Naive thymus-derived CD4-positive, alpha-beta T cell (primary cell): ENCODE results near the gene PGAM1. TPM values are rescaled to one million over a fixed set of nuclear protein-coding genes. Genes with fewer than 3 reads are reported as not detected.
"Not testable (repeated sequence)": the region's sequence is repeated elsewhere in the genome, so short reads cannot be mapped to it uniquely, and the experiment has no call there.

Source experiments
- ATAC-seq: fragments of 150-1000 bp; cut with Tn5 transposase; 2 replicates; pipeline ENCODE4 v1.10.0; 2021; ENCODE audit warnings: mild to moderate bottlenecking, moderate library complexity
- CTCF ChIA-PET: fragments of 350-600 bp; sonication (Branson Sonifier 250); formaldehyde crosslinking; loops from one replicate; lab custom pipeline; 2021; ENCODE audit warnings: antibody characterized with exemption; lab: Charles Lee
- POLR2A ChIA-PET: fragments of 350-600 bp; sonication (Branson Sonifier 250); formaldehyde crosslinking; loops from one replicate; lab custom pipeline; 2021; ENCODE audit warnings: antibody characterized with exemption, inconsistent platforms; lab: Charles Lee
- DNase-seq, 9 donors: peaks; one replicate each; pipeline versions ENCODE4 v3.0.0 to v3.0.0-alpha.2; 2020 to 2022; ENCODE audit warnings: mixed read lengths in 1 of 9
- H3K27ac ChIP-seq: one replicate; pipeline ENCODE4 v1.7.0; 2013; ENCODE audit warnings: mild to moderate bottlenecking, low read depth, low read length, moderate library complexity
- H3K27me3 ChIP-seq, 2 donors: one replicate each; pipeline ENCODE4 v1.7.0; 2013; ENCODE audit warnings: low read length in 2 of 2, mild to moderate bottlenecking in 2 of 2, moderate library complexity in 2 of 2; ENCODE audit not compliant: control insufficient read depth in 2 of 2, insufficient read depth in 2 of 2
- H3K36me3 ChIP-seq, 3 experiments: 1 replicate in 2 of 3; 2 replicates in 1 of 3; pipeline ENCODE4 v1.7.0; 2013; ENCODE audit warnings: low read length in 3 of 3, mild to moderate bottlenecking in 3 of 3, moderate library complexity in 1 of 3; ENCODE audit not compliant: insufficient read depth in 3 of 3, control insufficient read depth in 2 of 3
- H3K4me1 ChIP-seq, 2 donors: one replicate each; pipeline ENCODE4 v1.7.0; 2013; ENCODE audit warnings: low read length in 2 of 2, mild to moderate bottlenecking in 2 of 2, moderate library complexity in 1 of 2; ENCODE audit not compliant: control insufficient read depth in 2 of 2, insufficient read depth in 2 of 2
- H3K4me3 ChIP-seq: 2 replicates; pipeline ENCODE4 v1.7.0; 2013; ENCODE audit warnings: mild to moderate bottlenecking, low read length
- H3K9me3 ChIP-seq, 3 experiments: 1 replicate in 2 of 3; 2 replicates in 1 of 3; pipeline ENCODE4 v1.7.0; 2013; ENCODE audit warnings: low read length in 3 of 3; ENCODE audit not compliant: control insufficient read depth in 2 of 3
- H3K27ac Mint-ChIP-seq, 9 donors: one replicate each; pipeline ENCODE4 v1.8.0; 2020 to 2022; ENCODE audit warnings: mixed read lengths in 9 of 9, mild to moderate bottlenecking in 8 of 9, moderate library complexity in 5 of 9, inconsistent platforms in 2 of 9
- H3K27me3 Mint-ChIP-seq, 5 donors: one replicate each; pipeline ENCODE4 v1.8.0; 2021 to 2022; ENCODE audit warnings: mixed read lengths in 5 of 5, mild to moderate bottlenecking in 1 of 5
- H3K36me3 Mint-ChIP-seq, 5 donors: one replicate each; pipeline ENCODE4 v1.8.0; 2020 to 2022; ENCODE audit warnings: mixed read lengths in 5 of 5, mild to moderate bottlenecking in 3 of 5, inconsistent platforms in 1 of 5
- H3K4me1 Mint-ChIP-seq, 7 donors: one replicate each; pipeline ENCODE4 v1.8.0; 2020 to 2022; ENCODE audit warnings: mixed read lengths in 7 of 7, mild to moderate bottlenecking in 3 of 7, inconsistent platforms in 1 of 7
- H3K4me3 Mint-ChIP-seq, 10 donors: one replicate each; pipeline ENCODE4 v1.8.0; 2020 to 2022; ENCODE audit warnings: mild to moderate bottlenecking in 10 of 10, mixed read lengths in 10 of 10, moderate library complexity in 6 of 10, inconsistent platforms in 2 of 10
- H3K9me3 Mint-ChIP-seq, 11 donors: one replicate each; pipeline ENCODE4 v1.8.0; 2020 to 2022; ENCODE audit warnings: mixed read lengths in 11 of 11, mild to moderate bottlenecking in 4 of 11, inconsistent platforms in 1 of 11, moderate library complexity in 1 of 11
- intact Hi-C, 2 donors: fragments of 100-400 bp; cut with micrococcal nuclease; formaldehyde crosslinking; loops; one replicate each; pipeline ENCODE4 v1.15.1; 2023
- polyA plus RNA-seq, 2 donors: library from polyadenylated mRNA; unstranded; fragments of 300-500 nt; fragmentation: Illumina TruSeq; gene quantifications; one replicate each; pipeline ENCODE4 v1.2.3, GENCODE V29; 2021
- total RNA-seq, 6 experiments: library from RNA in 5 of 6; stranded (reverse) in 5 of 6; gene quantifications; 1 replicate in 5 of 6; 2 replicates in 1 of 6; pipeline ENCODE4 v1.2.3 and lab custom pipeline; 2021 to 2026

Gene PGAM1
- total and polyA plus RNA-seq, 7 experiments from 2014 or later = 58.5 to 536 (median 116) TPM

- no peak overlapping the region for H3K4me3 ChIP-seq
- Mint-ChIP-seq H3K27me3 (no peaks in the 10 kb centered on the region), H3K36me3 (peaks cover 10 to 29% (median 20%) of the 10 kb centered on the region in 5 donors), H3K4me3 (no peak overlapping the region), H3K9me3 (no peaks in the 10 kb centered on the region), H3K27ac (peak overlapping the region in 6 of 9 donors; percentile 24 to 67 (median 49)), H3K4me1 (peaks cover 0 to 3% (median 0%) of the 10 kb centered on the region in 7 donors)
- POLR2A ChIA-PET = no interaction called here
- H3K9me3 ChIP-seq = no peaks in the 10 kb centered on the region
- H3K4me1 ChIP-seq = no peaks in the 10 kb centered on the region
- no peak overlapping the region for H3K27ac ChIP-seq
- H3K36me3 ChIP-seq = peaks cover 23 to 99% (median 31%) of the 10 kb centered on the region in 3 experiments
- no peaks in the 10 kb centered on the region for H3K27me3 ChIP-seq
- intact Hi-C loops = loop anchor here in 1 of 2 donors (5.0 kb wide), 1 partner anchor 33 kb away; the partner anchor contains the start of genes MMS19 and UBTD1
- DNase-seq (no peak), ATAC-seq (no peak)
- CTCF ChIA-PET = interaction anchor here (0.7 to 7.3 kb wide), 5 partner anchors 10 to 260 kb away, joined by 3 to 64 read pairs (median 5); no protein-coding TSS in a partner anchor
These were observed 38.2 kb downstream of the PGAM1 start for GRCh38 chr10:97464226-97464625.

GRCh38 chr10:97465982-97466381 is 40.0 kb downstream of the PGAM1 start:
- POLR2A ChIA-PET = interaction anchor here (0.6 to 1.1 kb wide), 2 partner anchors 12 to 52 kb away, joined by 3 read pairs; no protein-coding TSS in a partner anchor
- no peak for ATAC-seq

DNA sequence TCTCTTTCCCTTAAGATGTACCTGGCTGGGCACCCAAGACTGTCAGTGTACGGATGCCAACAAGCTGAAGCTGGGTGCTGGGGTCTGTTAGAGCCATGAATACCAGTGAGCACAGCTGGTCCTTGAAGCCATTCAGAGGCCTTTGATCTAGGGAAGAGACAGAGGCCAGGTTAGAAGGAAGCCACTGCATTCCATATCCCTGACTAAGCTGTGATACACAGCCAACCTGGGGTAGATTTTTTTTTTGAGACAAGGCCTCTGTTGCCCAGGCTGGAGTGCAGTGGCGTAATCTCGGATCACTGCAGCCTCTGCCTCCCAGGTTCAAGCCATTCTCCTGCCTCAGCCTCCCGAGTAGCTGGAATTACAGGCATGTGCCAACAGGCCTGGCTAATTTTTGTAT is 40.8 kb downstream of the PGAM1 start:
- intact Hi-C loops = no loop called here
- peak overlapping the region in 3 of 9 donors; percentile 5 to 77 (median 13) for H3K27ac Mint-ChIP-seq
- H3K4me3 Mint-ChIP-seq = no peak overlapping the region

More at GRCh38 chr10:97465982-97466381, 40.0 kb downstream of the PGAM1 start:
- peaks cover 0 to 3% (median 0%) of the 10 kb centered on the region in 7 donors for H3K4me1 Mint-ChIP-seq
- Histone ChIP-seq H3K27me3 (no peaks in the 10 kb centered on the region), H3K9me3 (no peaks in the 10 kb centered on the region), H3K36me3 (peaks cover 20 to 98% (median 44%) of the 10 kb centered on the region in 3 experiments), H3K27ac (peak overlapping the region; percentile 1), H3K4me1 (no peaks in the 10 kb centered on the region), H3K4me3 (no peak overlapping the region)
- no peaks in the 10 kb centered on the region for H3K27me3 Mint-ChIP-seq
- CTCF ChIA-PET = interaction anchor here (0.6 to 7.3 kb wide), 4 partner anchors 29 to 88 kb away, joined by 3 to 64 read pairs (median 4); no protein-coding TSS in a partner anchor
- no peak for DNase-seq
- peaks cover 5 to 24% (median 15%) of the 10 kb centered on the region in 5 donors for H3K36me3 Mint-ChIP-seq
- H3K27ac Mint-ChIP-seq = peak overlapping the region in 3 of 9 donors; percentile 13 to 77 (median 17)
- H3K9me3 Mint-ChIP-seq = no peaks in the 10 kb centered on the region
- intact Hi-C loops = no loop called here
- no peak overlapping the region for H3K4me3 Mint-ChIP-seq

GRCh38 chr10:97468162-97468561 is 42.2 kb downstream of the PGAM1 start:
- POLR2A ChIA-PET = no interaction called here
- H3K27ac Mint-ChIP-seq = peak overlapping the region in 3 of 9 donors; percentile 21 to 36 (median 28)

More for the DNA sequence above, 40.8 kb downstream of the PGAM1 start:
- Histone ChIP-seq H3K4me3 (no peak overlapping the region), H3K27ac (no peak overlapping the region), H3K27me3 (no peaks in the 10 kb centered on the region), H3K4me1 (no peaks in the 10 kb centered on the region), H3K36me3 (peaks cover 14 to 94% (median 44%) of the 10 kb centered on the region in 3 experiments), H3K9me3 (no peaks in the 10 kb centered on the region)
- no peak for DNase-seq
- CTCF ChIA-PET = interaction anchor here (0.6 to 7.3 kb wide), 4 partner anchors 10 to 87 kb away, joined by 3 to 64 read pairs (median 4); no protein-coding TSS in a partner anchor
- peaks cover 5 to 19% (median 15%) of the 10 kb centered on the region in 5 donors for H3K36me3 Mint-ChIP-seq
- H3K27me3 Mint-ChIP-seq = no peaks in the 10 kb centered on the region
- POLR2A ChIA-PET = interaction anchor here (1.1 kb wide), 1 partner anchor 12 kb away, joined by 3 read pairs; no protein-coding TSS in a partner anchor
- H3K9me3 Mint-ChIP-seq = no peaks in the 10 kb centered on the region
- peaks cover 0 to 3% (median 0%) of the 10 kb centered on the region in 7 donors for H3K4me1 Mint-ChIP-seq
- no peak for ATAC-seq

GRCh38 chr10:97468781-97469180 is 42.8 kb downstream of the PGAM1 start:
- peaks cover 11 to 89% (median 51%) of the 10 kb centered on the region in 3 experiments for H3K36me3 ChIP-seq
- H3K4me3 ChIP-seq, H3K4me1 ChIP-seq, POLR2A ChIA-PET, H3K4me3 Mint-ChIP-seq, DNase-seq, H3K27ac ChIP-seq, H3K27me3 Mint-ChIP-seq, H3K27me3 ChIP-seq, H3K4me1 Mint-ChIP-seq, H3K9me3 Mint-ChIP-seq, ATAC-seq, H3K9me3 ChIP-seq, CTCF ChIA-PET: not testable (repeated sequence)
- Mint-ChIP-seq H3K36me3 (peaks cover 9 to 20% (median 12%) of the 10 kb centered on the region in 5 donors), H3K27ac (peak overlapping the region in 1 of 9 donors; percentile 17)
- intact Hi-C loops = loop anchor here in 1 of 2 donors (2.0 kb wide), 1 partner anchor 20 kb away; no protein-coding TSS in a partner anchor

More at GRCh38 chr10:97468162-97468561, 42.2 kb downstream of the PGAM1 start:
- H3K27me3 ChIP-seq = no peaks in the 10 kb centered on the region
- intact Hi-C loops = loop anchor here in 1 of 2 donors (2.0 kb wide), 1 partner anchor 21 kb away; no protein-coding TSS in a partner anchor
- no peaks in the 10 kb centered on the region for H3K9me3 ChIP-seq
- no peak overlapping the region for H3K4me3 ChIP-seq
- peaks cover 8 to 89% (median 45%) of the 10 kb centered on the region in 3 experiments for H3K36me3 ChIP-seq
- H3K4me1 Mint-ChIP-seq = peaks cover 0 to 3% (median 0%) of the 10 kb centered on the region in 7 donors
- no peak for DNase-seq
- H3K27me3 Mint-ChIP-seq = no peaks in the 10 kb centered on the region
- CTCF ChIA-PET = interaction anchor here (1.6 to 7.3 kb wide), 2 partner anchors 11 to 86 kb away, joined by 4 to 64 read pairs; no protein-coding TSS in a partner anchor
- H3K36me3 Mint-ChIP-seq = peaks cover 8 to 18% (median 14%) of the 10 kb centered on the region in 5 donors
- no peaks in the 10 kb centered on the region for H3K9me3 Mint-ChIP-seq
- no peak overlapping the region for H3K27ac ChIP-seq
- H3K4me1 ChIP-seq = no peaks in the 10 kb centered on the region
- H3K4me3 Mint-ChIP-seq = no peak overlapping the region
- ATAC-seq = no peak

DNA sequence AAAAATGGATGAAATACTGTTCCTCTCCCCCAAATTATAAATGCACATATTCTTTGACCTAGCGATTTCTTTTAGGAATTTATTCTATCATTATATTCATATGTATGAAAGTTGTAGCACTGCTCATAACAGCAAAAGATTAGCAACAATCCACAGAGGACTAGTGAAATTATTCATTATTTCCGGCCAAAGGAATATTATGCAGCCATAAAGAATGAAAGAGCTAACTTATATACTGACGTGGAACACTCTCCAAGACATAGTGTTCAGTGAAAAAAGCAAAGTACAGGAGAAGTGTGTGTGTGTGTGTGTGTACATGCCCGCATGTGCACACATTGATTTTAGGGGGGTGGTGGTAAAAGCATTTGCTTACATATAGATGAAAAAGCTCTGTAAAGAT is 48.9 kb downstream of the PGAM1 start:
- Mint-ChIP-seq H3K27ac (peak overlapping the region in 2 of 9 donors; percentile 23 to 51), H3K4me3 (no peak overlapping the region), H3K36me3 (peaks cover 11 to 61% (median 39%) of the 10 kb centered on the region in 5 donors), H3K4me1 (peaks cover 0 to 8% (median 0%) of the 10 kb centered on the region in 7 donors), H3K9me3 (peaks cover 0 to 5% (median 0%) of the 10 kb centered on the region in 11 donors), H3K27me3 (no peaks in the 10 kb centered on the region)
- DNase-seq = no peak
- H3K9me3 ChIP-seq = no peaks in the 10 kb centered on the region
- ChIA-PET POLR2A (interaction anchor here (1.4 kb wide), 1 partner anchor 149 kb away, joined by 3 read pairs; no protein-coding TSS in a partner anchor), CTCF (interaction anchor here (2.0 kb wide), 1 partner anchor 11 kb away, joined by 6 read pairs; no protein-coding TSS in a partner anchor)
- H3K4me1 ChIP-seq = no peaks in the 10 kb centered on the region
- H3K36me3 ChIP-seq = peaks cover 15 to 87% (median 40%) of the 10 kb centered on the region in 3 experiments
- intact Hi-C loops = no loop called here
- ATAC-seq = no peak
- H3K27me3 ChIP-seq = no peaks in the 10 kb centered on the region
- no peak overlapping the region for H3K27ac ChIP-seq
- no peak overlapping the region for H3K4me3 ChIP-seq
